GM18909 (cell line): ENCODE measurements around the gene CARHSP1.
"Not testable (repeated sequence)": the region's sequence is repeated elsewhere in the genome, so short reads cannot be mapped to it uniquely, and the experiment has no call there.

ENCODE experiments used
- ATAC-seq: cut with Tn5 transposase; IDR thresholded peaks from one replicate; pipeline ENCODE4 v1.9.1; 2021; ENCODE audit warnings: mild to moderate bottlenecking; ENCODE audit not compliant: unreplicated experiment, poor library complexity

The CARHSP1 gene

GRCh38 chr16:8868416-8869211 lies at the start of gene CARHSP1:
CARHSP1 (minus strand) TSS chr16:8869006; CDS start chr16:8859328, 9,678 bp downstream.
- peak; percentile 72 for ATAC-seq

GRCh38 chr16:8917336-8917735 lies 48.5 kb upstream of the CARHSP1 start:
- ATAC-seq, result not testable (repeated sequence)

GRCh38 chr16:8916541-8917225 lies 47.9 kb upstream of the CARHSP1 start:
- ATAC-seq, result no peak

- no peak for ATAC-seq
Observed at GRCh38 chr16:8915722-8916301, 47.0 kb upstream of the CARHSP1 start.

- no peak for ATAC-seq
Observed at GRCh38 chr16:8914098-8914497, 45.3 kb upstream of the CARHSP1 start.

GRCh38 chr16:8912793-8913192 lies 44.0 kb upstream of the CARHSP1 start:
- ATAC-seq, result no peak

- ATAC-seq, result no peak
Observed at GRCh38 chr16:8910811-8911210, 42.0 kb upstream of the CARHSP1 start.

- ATAC-seq, result no peak
Observed at GRCh38 chr16:8908810-8909468, 40.1 kb upstream of the CARHSP1 start.

GRCh38 chr16:8907096-8907495 lies 38.3 kb upstream of the CARHSP1 start:
- no peak for ATAC-seq

GRCh38 chr16:8905795-8906591 lies 37.2 kb upstream of the CARHSP1 start:
- ATAC-seq, result no peak

- no peak for ATAC-seq
Observed at GRCh38 chr16:8905168-8905762, 36.5 kb upstream of the CARHSP1 start.

GRCh38 chr16:8904018-8904430 lies 35.2 kb upstream of the CARHSP1 start:
- ATAC-seq, result no peak

- ATAC-seq, result no peak
Observed at GRCh38 chr16:8903004-8903403, 34.2 kb upstream of the CARHSP1 start.

GRCh38 chr16:8901320-8901861 lies 32.6 kb upstream of the CARHSP1 start:
- ATAC-seq, result no peak

- ATAC-seq, result no peak
Observed at GRCh38 chr16:8900343-8900742, 31.5 kb upstream of the CARHSP1 start.

- ATAC-seq, result no peak
Observed at GRCh38 chr16:8899709-8900317, 31.0 kb upstream of the CARHSP1 start.

GRCh38 chr16:8898660-8899318 lies 30.0 kb upstream of the CARHSP1 start:
- no peak for ATAC-seq

GRCh38 chr16:8894736-8895334 lies 26.0 kb upstream of the CARHSP1 start:
- no peak for ATAC-seq
